Peyer's patch (tissue), 4 donors: Measurements from ENCODE around the gene NADK2.

Experiments used
- CTCF ChIP-seq, 6 experiments: fragments of 450-650 bp in 4 of 6; fragments of 200-600 bp in 2 of 6; sonication (generic) in 1 of 6; IDR thresholded peaks; one replicate each; pipeline ENCODE4 v1.5.1; 2017 to 2019; ENCODE audit warnings: antibody characterized with exemption in 6 of 6, mild to moderate bottlenecking in 3 of 6, moderate library complexity in 1 of 6
- POLR2A ChIP-seq, 2 donors: fragments of 450-650 bp; IDR thresholded peaks; one replicate each; pipeline ENCODE4 v1.5.1; 2017; ENCODE audit warnings: antibody characterized with exemption in 2 of 2, mild to moderate bottlenecking in 2 of 2, moderate library complexity in 2 of 2

GRCh38 chr5:36217567-36217966, 24.2 kb downstream of the NADK2 start:
- TF ChIP-seq CTCF (IDR thresholded peaks at IDR 0.05) = no peak
- TF ChIP-seq POLR2A (IDR thresholded peaks at IDR 0.05) = no peak
